Smooth muscle cell (in vitro differentiated cells): Measurements from ENCODE around the gene NHLRC1. TPM values are rescaled to one million over a fixed set of nuclear protein-coding genes. Genes with fewer than 3 reads are reported as not detected.

Source experiments
- DNase-seq: peaks from one replicate; lab custom pipeline; 2025; ENCODE audit not compliant: unreplicated experiment; lab: John Stamatoyannopoulos, UW
- H2AFZ ChIP-seq: fragments of 200-600 bp; sonication (generic); 2 replicates; pipeline ENCODE4 v1.6.0; 2016; ENCODE audit warnings: antibody characterized with exemption, low read depth, mild to moderate bottlenecking
- H3F3A ChIP-seq: fragments of 200-600 bp; sonication (generic); 2 replicates; pipeline ENCODE4 v1.6.0; 2017; ENCODE audit warnings: antibody characterized with exemption, low read depth
- H3K27ac ChIP-seq: fragments of 200-600 bp; sonication (generic); 2 replicates; pipeline ENCODE4 v1.5.1; 2016; ENCODE audit warnings: low read depth, mild to moderate bottlenecking
- H3K27me3 ChIP-seq: fragments of 200-600 bp; sonication (generic); 2 replicates; pipeline ENCODE4 v1.6.1; 2016; ENCODE audit warnings: low read depth, mild to moderate bottlenecking
- H3K36me3 ChIP-seq: fragments of 200-600 bp; sonication (generic); 2 replicates; pipeline ENCODE4 v1.5.1; 2016; ENCODE audit warnings: low read depth
- H3K4me1 ChIP-seq: fragments of 200-600 bp; sonication (generic); 2 replicates; pipeline ENCODE4 v1.5.1; 2016; ENCODE audit warnings: low read depth
- H3K4me2 ChIP-seq: fragments of 200-600 bp; sonication (generic); 2 replicates; pipeline ENCODE4 v1.6.0; 2016; ENCODE audit warnings: mild to moderate bottlenecking
- H3K4me3 ChIP-seq: fragments of 200-600 bp; sonication (generic); 2 replicates; pipeline ENCODE4 v1.5.1; 2016; ENCODE audit warnings: mild to moderate bottlenecking
- H3K79me2 ChIP-seq: fragments of 200-600 bp; sonication (generic); 2 replicates; pipeline ENCODE4 v1.6.0; 2016; ENCODE audit warnings: low read depth, mild to moderate bottlenecking
- H3K9ac ChIP-seq: fragments of 200-600 bp; sonication (generic); 2 replicates; pipeline ENCODE4 v1.6.0; 2016; ENCODE audit warnings: low read depth
- H3K9me3 ChIP-seq: fragments of 200-600 bp; sonication (generic); replicated peaks from 2 replicates; pipeline ENCODE4 v1.5.1; 2016; ENCODE audit warnings: low read depth
- H4K20me1 ChIP-seq: fragments of 200-600 bp; sonication (generic); 2 replicates; pipeline ENCODE4 v1.6.0; 2016; ENCODE audit warnings: low read depth
- CTCF ChIP-seq: fragments of 200-600 bp; sonication (generic); IDR thresholded peaks from 2 replicates; pipeline ENCODE4 v1.5.1; 2017; ENCODE audit warnings: borderline replicate concordance, mild to moderate bottlenecking, antibody characterized with exemption; ENCODE audit not compliant: insufficient read depth, poor library complexity, severe bottlenecking
- WGBS: methylation state at CpG from one replicate; pipeline ENCODE4 v1.1.7; 2016; ENCODE audit warnings: low lambda C conversion rate; 5-methylcytosine and 5-hydroxymethylcytosine counted together
- polyA plus RNA-seq: library from polyadenylated mRNA; unstranded; fragments of >200 nt; fragmentation: Nextera tagmentation; extraction: Ambion mirVana; gene quantifications from 2 replicates; pipeline ENCODE4 v1.2.1, GENCODE V29; 2016
- total RNA-seq: library from RNA; depleted of rRNA; stranded (reverse); fragments of >200 nt; gene quantifications from 2 replicates; pipeline ENCODE4 v1.2.3, GENCODE V29; 2014

Gene NHLRC1
- total and polyA plus RNA-seq, 2 experiments from 2014 or later: 0.42 to 0.85 TPM

GRCh38 chr6:18101873-18102272 lies 20.6 kb downstream of the NHLRC1 start:
- WGBS: 96% methylated on average over 2 of the region's 2 CpGs
- no peaks in the 10 kb centered on the region for H3F3A ChIP-seq
- no peaks in the 10 kb centered on the region for H4K20me1 ChIP-seq
- H3K4me1 ChIP-seq: no peaks in the 10 kb centered on the region
- H3K9ac ChIP-seq: no peak overlapping the region
- H3K4me3 ChIP-seq: no peak overlapping the region
- no peaks in the 10 kb centered on the region for H3K79me2 ChIP-seq
- H3K9me3 ChIP-seq: no peaks in the 10 kb centered on the region
- no peak for DNase-seq
- no peak overlapping the region for H2AFZ ChIP-seq
- no peak overlapping the region for H3K4me2 ChIP-seq
- no peak for TF ChIP-seq CTCF
- H3K27me3 ChIP-seq: no peaks in the 10 kb centered on the region
- no peaks in the 10 kb centered on the region for H3K36me3 ChIP-seq
- H3K27ac ChIP-seq: no peak overlapping the region

GRCh38 chr6:18101271-18101670 lies 21.2 kb downstream of the NHLRC1 start:
- H3K27ac ChIP-seq: no peak overlapping the region

GRCh38 chr6:18100296-18100695 lies 22.2 kb downstream of the NHLRC1 start:
- no peaks in the 10 kb centered on the region for H3K9me3 ChIP-seq
- no peaks in the 10 kb centered on the region for H3K36me3 ChIP-seq
- no peak overlapping the region for H3K4me3 ChIP-seq
- no peaks in the 10 kb centered on the region for H3F3A ChIP-seq
- no peak overlapping the region for H3K9ac ChIP-seq
- TF ChIP-seq CTCF: no peak
- H4K20me1 ChIP-seq: no peaks in the 10 kb centered on the region
- H3K79me2 ChIP-seq: no peaks in the 10 kb centered on the region
- no peak for DNase-seq
- H3K27me3 ChIP-seq: no peaks in the 10 kb centered on the region
- H3K4me1 ChIP-seq: no peaks in the 10 kb centered on the region
- no peak overlapping the region for H2AFZ ChIP-seq
- no peak overlapping the region for H3K4me2 ChIP-seq
- 80% methylated on average over 3 of the region's 3 CpGs for WGBS
- no peak overlapping the region for H3K27ac ChIP-seq

More at GRCh38 chr6:18101271-18101670, 21.2 kb downstream of the NHLRC1 start:
- Histone ChIP-seq H2AFZ (no peak overlapping the region), H4K20me1 (no peaks in the 10 kb centered on the region), H3K27me3 (no peaks in the 10 kb centered on the region), H3K79me2 (no peaks in the 10 kb centered on the region), H3K4me3 (no peak overlapping the region), H3K36me3 (no peaks in the 10 kb centered on the region), H3K4me2 (no peak overlapping the region), H3K4me1 (no peaks in the 10 kb centered on the region), H3K9me3 (no peaks in the 10 kb centered on the region), H3K9ac (no peak overlapping the region), H3F3A (no peaks in the 10 kb centered on the region)
- WGBS: 85% methylated on average over 1 of the region's 1 CpG
- TF ChIP-seq CTCF: no peak
- no peak for DNase-seq

GRCh38 chr6:18099511-18099910 lies 23.0 kb downstream of the NHLRC1 start:
- Histone ChIP-seq H3K27ac (no peak overlapping the region), H3K4me1 (no peaks in the 10 kb centered on the region), H3K36me3 (no peaks in the 10 kb centered on the region), H3F3A (no peaks in the 10 kb centered on the region), H4K20me1 (no peaks in the 10 kb centered on the region), H3K79me2 (no peaks in the 10 kb centered on the region), H3K27me3 (no peaks in the 10 kb centered on the region), H3K4me2 (no peak overlapping the region), H3K9ac (no peak overlapping the region), H2AFZ (no peak overlapping the region), H3K4me3 (no peak overlapping the region), H3K9me3 (no peaks in the 10 kb centered on the region)
- DNase-seq: no peak
- WGBS: 87% methylated on average over 2 of the region's 2 CpGs
- no peak for TF ChIP-seq CTCF
